Measurements from ENCODE around the gene CYP39A1. TPM values are rescaled to one million over a fixed set of nuclear protein-coding genes. Genes with fewer than 3 reads are reported as not detected.

CYP39A1 gene
- total RNA-seq, 2 donors from 2014 or later: 6.0 to 6.3 TPM

- Histone ChIP-seq H3K4me3 (no peak overlapping the region), H3K9me3 (no peaks in the 10 kb centered on the region), H3K4me1 (peaks cover 41% of the 10 kb centered on the region), H3K27ac (no peak overlapping the region), H3K27me3 (no peaks in the 10 kb centered on the region), H3K36me3 (replicated peaks in 1 of 2; ENCODE audit: insufficient read depth in 1 of 2, low read depth in 2 of 2) (no peaks in the 10 kb centered on the region)
- intact Hi-C loops (cut with DNase I): no loop called here
- DNase-seq (no peak), ATAC-seq (no peak)
- TF ChIP-seq CTCF (IDR thresholded peaks at IDR 0.05) (no peak), POLR2A (IDR thresholded peaks at IDR 0.05) (no peak)
- 89% methylated on average over 7 of the region's 7 CpGs for WGBS, 2 donors
These were observed 146.7 kb downstream of the CYP39A1 start for GRCh38 chr6:46505693-46506512.

GRCh38 chr6:46504242-46504641 is 148.4 kb downstream of the CYP39A1 start:
- no peak for TF ChIP-seq POLR2A (IDR thresholded peaks at IDR 0.05)
- no peak for TF ChIP-seq CTCF (IDR thresholded peaks at IDR 0.05)
- ATAC-seq (no peak), DNase-seq (no peak)
- H3K9me3 ChIP-seq: no peaks in the 10 kb centered on the region
- H3K4me1 ChIP-seq: peaks cover 25% of the 10 kb centered on the region
- intact Hi-C loops (cut with DNase I): no loop called here
- H3K4me3 ChIP-seq: no peak overlapping the region
- no peaks in the 10 kb centered on the region for H3K36me3 ChIP-seq (replicated peaks in 1 of 2; ENCODE audit: insufficient read depth in 1 of 2, low read depth in 2 of 2)
- no peaks in the 10 kb centered on the region for H3K27me3 ChIP-seq
- no peak overlapping the region for H3K27ac ChIP-seq

GRCh38 chr6:46502486-46503119 is 150.0 kb downstream of the CYP39A1 start:
- TF ChIP-seq CTCF (IDR thresholded peaks at IDR 0.05): no peak
- TF ChIP-seq POLR2A (IDR thresholded peaks at IDR 0.05): no peak
- H3K4me1 ChIP-seq: peaks cover 8% of the 10 kb centered on the region
- no peaks in the 10 kb centered on the region for H3K9me3 ChIP-seq
- intact Hi-C loops (cut with DNase I): no loop called here
- ATAC-seq: no peak
- no peak overlapping the region for H3K4me3 ChIP-seq
- DNase-seq: no peak
- no peak overlapping the region for H3K27ac ChIP-seq
- H3K36me3 ChIP-seq (replicated peaks in 1 of 2; ENCODE audit: insufficient read depth in 1 of 2, low read depth in 2 of 2): no peaks in the 10 kb centered on the region
- WGBS, 2 donors: 81 to 88% methylated on average over 2 of the region's 2 CpGs
- H3K27me3 ChIP-seq: no peaks in the 10 kb centered on the region

GRCh38 chr6:46501136-46502089 is 151.2 kb downstream of the CYP39A1 start:
- DNase-seq (no peak), ATAC-seq (no peak)
- no peaks in the 10 kb centered on the region for H3K4me1 ChIP-seq
- TF ChIP-seq POLR2A (IDR thresholded peaks at IDR 0.05): no peak
- no peak for TF ChIP-seq CTCF (IDR thresholded peaks at IDR 0.05)
- intact Hi-C loops (cut with DNase I): no loop called here
- WGBS, 2 donors: 79 to 82% methylated on average over 8 of the region's 8 CpGs
- no peak overlapping the region for H3K27ac ChIP-seq
- H3K9me3 ChIP-seq: no peaks in the 10 kb centered on the region
- H3K27me3 ChIP-seq: no peaks in the 10 kb centered on the region
- H3K4me3 ChIP-seq: no peak overlapping the region
- H3K36me3 ChIP-seq (replicated peaks in 1 of 2; ENCODE audit: insufficient read depth in 1 of 2, low read depth in 2 of 2): no peaks in the 10 kb centered on the region

Data from body of pancreas (tissue), 4 donors.